Adrenal gland (tissue), 12 donors: ENCODE results near the gene CACNA1G. TPM values are rescaled to one million over a fixed set of nuclear protein-coding genes. Genes with fewer than 3 reads are reported as not detected.

ENCODE experiments used
- DNase-seq, 7 donors: peaks; one replicate each; pipeline ENCODE4 v3.0.0-alpha.2; 2019 to 2020
- H3K27ac ChIP-seq, 5 donors: fragments of 200-600 bp; sonication (generic) in 4 of 5; 1 replicate in 3 of 5; 2 replicates in 2 of 5; pipeline versions ENCODE4 v1.5.1 to v1.8.0; 2016 to 2020; ENCODE audit warnings: mild to moderate bottlenecking in 1 of 5
- H3K27me3 ChIP-seq: fragments of 200-600 bp; 2 replicates; pipeline ENCODE4 v1.8.0; 2021
- H3K36me3 ChIP-seq, 2 donors: fragments of 200-600 bp; replicated peaks in 1 of 2; 1 replicate in 1 of 2; 2 replicates in 1 of 2; pipeline versions ENCODE4 v1.5.1 to v1.8.0; 2018 to 2022
- H3K4me1 ChIP-seq, 2 donors: fragments of 200-600 bp; replicated peaks in 1 of 2; 1 replicate in 1 of 2; 2 replicates in 1 of 2; pipeline versions ENCODE4 v1.5.1 to v1.8.0; 2018 to 2021
- H3K4me3 ChIP-seq, 4 donors: fragments of 200-600 bp; sonication (generic) in 3 of 4; one replicate each; pipeline ENCODE4 v1.5.1; 2016 to 2018
- H3K9me3 ChIP-seq, 3 donors: fragments of 200-600 bp; sonication (generic) in 1 of 3; replicated peaks in 1 of 3; 1 replicate in 2 of 3; 2 replicates in 1 of 3; pipeline versions ENCODE4 v1.5.1 to v1.8.0; 2016 to 2021
- CTCF ChIP-seq, 6 experiments: fragments of 450-650 bp in 4 of 6; fragments of 200-600 bp in 2 of 6; sonication (generic) in 1 of 6; IDR thresholded peaks; 1 replicate in 5 of 6; 2 replicates in 1 of 6; pipeline versions ENCODE4 v1.5.1 to v1.8.0; 2016 to 2021; ENCODE audit warnings: antibody characterized with exemption in 6 of 6, mild to moderate bottlenecking in 2 of 6, moderate library complexity in 1 of 6
- POLR2A ChIP-seq, 2 donors: fragments of 450-650 bp; IDR thresholded peaks; one replicate each; pipeline ENCODE4 v1.6.1; 2017; ENCODE audit warnings: antibody characterized with exemption in 2 of 2, mild to moderate bottlenecking in 2 of 2, moderate library complexity in 1 of 2
- WGBS, 4 donors: extraction: QIAGEN DNeasy Blood & Tissue Kit in 2 of 4; methylation state at CpG; one replicate each; pipeline versions ENCODE4 v1.1.5 to v1.1.7; 2013 to 2017; 5-methylcytosine and 5-hydroxymethylcytosine counted together
- intact Hi-C, 2 donors: fragments of 100-400 bp; cut with DNase I; formaldehyde crosslinking; loops; one replicate each; pipeline versions ENCODE4 v1.14.1 to v1.15.0; 2022 to 2023
- polyA plus RNA-seq, 3 donors: library from polyadenylated mRNA; stranded (reverse); fragments of 200-250 nt in 2 of 3; fragments of 350-450 nt in 1 of 3; fragmentation: Illumina TruSeq in 1 of 3; extraction: RNeasy Lipid Tissue Mini Kit (QIAGEN cat#74804) in 1 of 3; gene quantifications; one replicate each; pipeline ENCODE4 v1.2.3, GENCODE V29; 2013 to 2014
- total RNA-seq, 9 donors: library from RNA; depleted of rRNA in 4 of 9; stranded (reverse); fragments of >200 nt in 4 of 9; fragments of 120-200 nt in 1 of 9; fragmentation: NEBNext Ultra II Directional in 1 of 9; extraction: Animal tissue kit (Norgen Biotek cat#: 25700) in 1 of 9; gene quantifications; one replicate each; pipeline versions ENCODE4 v1.1.0 to v1.2.4, GENCODE V29; 2013 to 2023
- donor health status: healthy with polysubstance abuse.
- donor health status: Bipolar disorder and iron deficiency.
- donor health status: DM: yes; HTN: yes; CAD: no.
- donor health status: DM: no; HTN: no; CAD: no.
- donor health status: DM: no; HTN: no; CAD: no.
- donor health status: DM: yes; HTN: yes; CAD: no.

Gene CACNA1G
- total and polyA plus RNA-seq, 12 donors, result 0.05 to 2.6 (median 0.14) TPM; not detected in 1

GRCh38 chr17:50579399-50579798, 18.9 kb downstream of the CACNA1G start:
- TF ChIP-seq CTCF (IDR thresholded peaks at IDR 0.05) (no peak), POLR2A (IDR thresholded peaks at IDR 0.05) (no peak)
- WGBS, 4 donors, result 89 to 96% (median 94%) methylated on average over 3 to 7 of the region's 7 CpGs
- intact Hi-C loops, result no loop called here
- no peaks in the 10 kb centered on the region for H3K4me1 ChIP-seq
- no peak overlapping the region for H3K4me3 ChIP-seq
- H3K27me3 ChIP-seq, result no peaks in the 10 kb centered on the region
- H3K36me3 ChIP-seq, result no peaks in the 10 kb centered on the region
- no peaks in the 10 kb centered on the region for H3K9me3 ChIP-seq
- DNase-seq, result no peak
- no peak overlapping the region for H3K27ac ChIP-seq

GRCh38 chr17:50580646-50581045, 20.1 kb downstream of the CACNA1G start:
- no peaks in the 10 kb centered on the region for H3K27me3 ChIP-seq
- intact Hi-C loops, result no loop called here
- no peaks in the 10 kb centered on the region for H3K36me3 ChIP-seq
- H3K9me3 ChIP-seq, result no peaks in the 10 kb centered on the region
- WGBS, 4 donors, result 91 to 100% (median 96%) methylated on average over 6 to 9 of the region's 9 CpGs
- no peaks in the 10 kb centered on the region for H3K4me1 ChIP-seq
- no peak overlapping the region for H3K4me3 ChIP-seq
- no peak for DNase-seq
- no peak overlapping the region for H3K27ac ChIP-seq
- no peak for TF ChIP-seq CTCF (IDR thresholded peaks at IDR 0.05)
- no peak for TF ChIP-seq POLR2A (IDR thresholded peaks at IDR 0.05)

GRCh38 chr17:50581316-50581715, 20.8 kb downstream of the CACNA1G start:
- Histone ChIP-seq H3K27ac (no peak overlapping the region), H3K4me1 (no peaks in the 10 kb centered on the region), H3K36me3 (no peaks in the 10 kb centered on the region), H3K27me3 (no peaks in the 10 kb centered on the region), H3K9me3 (no peaks in the 10 kb centered on the region), H3K4me3 (no peak overlapping the region)
- TF ChIP-seq CTCF (IDR thresholded peaks at IDR 0.05) (no peak), POLR2A (IDR thresholded peaks at IDR 0.05) (no peak)
- DNase-seq, result no peak
- WGBS, 4 donors, result 91 to 96% (median 93%) methylated on average over 9 to 12 of the region's 12 CpGs
- intact Hi-C loops, result no loop called here

GRCh38 chr17:50582741-50583140, 22.2 kb downstream of the CACNA1G start:
- no peaks in the 10 kb centered on the region for H3K27me3 ChIP-seq
- H3K4me1 ChIP-seq, result no peaks in the 10 kb centered on the region
- no peak for DNase-seq
- H3K27ac ChIP-seq, result no peak overlapping the region
- H3K9me3 ChIP-seq, result no peaks in the 10 kb centered on the region
- no peaks in the 10 kb centered on the region for H3K36me3 ChIP-seq
- no peak overlapping the region for H3K4me3 ChIP-seq
- no peak for TF ChIP-seq CTCF (IDR thresholded peaks at IDR 0.05)
- no peak for TF ChIP-seq POLR2A (IDR thresholded peaks at IDR 0.05)
- 54 to 79% (median 66%) methylated on average over 2 of the region's 2 CpGs for WGBS, 4 donors
- intact Hi-C loops, result no loop called here
